Skin of body (tissue), 2 donors: ENCODE results near the gene PLCB1. TPM values are rescaled to one million over a fixed set of nuclear protein-coding genes. Genes with fewer than 3 reads are reported as not detected.

Experiments
- DNase-seq: peaks from one replicate; lab custom pipeline; 2025; lab: John Stamatoyannopoulos, UW
- total RNA-seq: library from RNA; depleted of rRNA; stranded (reverse); fragments of >200 nt; gene quantifications from one replicate; pipeline ENCODE4 v1.2.3, GENCODE V29; 2014

The PLCB1 gene
- total RNA-seq, 1 donor from 2014 or later, result 23.8 TPM

- DNase-seq, result no peak
Measured at GRCh38 chr20:8860011-8860495, 728.0 kb downstream of the PLCB1 start.

DNA sequence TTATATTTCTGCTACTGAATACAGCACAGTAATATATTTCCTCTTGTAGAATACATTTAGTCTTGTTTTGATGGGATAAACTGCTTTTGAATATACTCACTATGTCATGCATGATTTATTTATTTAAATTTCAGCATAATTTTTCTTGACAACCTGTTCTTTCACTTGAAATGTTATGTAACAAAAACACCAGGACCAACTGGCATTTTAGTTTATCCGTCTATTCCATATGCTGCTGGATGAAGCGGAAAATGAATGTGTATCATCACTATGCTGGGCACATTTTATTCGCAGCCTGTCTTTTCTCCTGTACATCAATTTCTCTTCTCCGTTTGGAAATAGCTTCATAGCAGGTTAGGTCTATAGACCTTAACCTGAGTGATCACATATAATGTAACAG, 730.0 kb downstream of the PLCB1 start:
- no peak for DNase-seq

DNA sequence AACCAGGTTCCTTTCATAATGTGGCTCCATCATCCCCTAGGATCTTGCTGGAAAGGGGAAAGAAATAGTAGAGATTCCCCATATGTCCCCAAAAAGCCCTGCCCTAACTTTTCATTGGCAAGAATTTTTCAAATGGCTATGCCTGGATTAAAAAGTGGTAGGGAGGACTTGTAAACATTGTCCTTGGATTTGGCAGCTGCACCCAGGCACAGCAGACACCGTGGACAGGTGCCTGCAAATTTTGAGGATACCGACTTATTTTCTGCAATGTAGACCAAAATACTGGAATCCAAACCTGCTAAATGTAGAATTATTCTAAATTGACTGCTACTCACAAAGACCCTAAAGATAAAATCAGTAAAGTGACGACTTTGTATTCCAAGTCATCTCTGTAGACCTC, 733.6 kb downstream of the PLCB1 start:
- no peak for DNase-seq

DNA sequence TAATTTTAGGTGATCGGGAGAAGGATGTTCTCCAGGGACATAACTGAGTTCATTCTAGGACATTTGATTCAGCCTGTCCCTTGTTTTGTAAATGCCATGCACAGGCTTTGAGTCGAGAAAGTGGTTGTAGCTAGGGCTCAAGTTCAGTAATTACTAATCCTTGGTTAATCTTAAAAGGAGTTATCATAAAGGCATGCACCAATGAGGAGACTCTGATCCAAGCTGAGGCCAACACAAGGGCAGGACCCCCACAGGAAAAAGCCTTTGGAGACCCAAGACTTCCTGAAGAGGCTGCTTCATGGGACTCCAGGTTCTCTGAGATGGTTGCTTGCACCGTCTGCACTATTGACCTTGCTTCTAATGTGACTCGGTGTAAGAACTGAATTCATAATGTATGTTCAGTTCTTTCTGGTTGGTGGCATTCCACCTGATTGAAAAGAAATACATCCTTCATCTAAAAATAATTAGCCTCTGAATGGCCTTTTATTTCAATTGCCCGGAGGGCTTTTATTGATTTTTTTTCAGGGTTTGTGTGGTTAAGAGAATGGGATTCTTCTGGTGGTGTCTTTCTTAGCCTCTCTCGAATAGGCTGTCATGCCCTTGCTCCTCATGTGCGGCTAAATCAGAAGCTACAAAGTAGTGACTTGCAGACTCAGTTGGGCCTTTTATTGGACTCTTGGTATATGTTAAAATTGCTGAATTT, 735.1 kb downstream of the PLCB1 start:
- no peak for DNase-seq

DNA sequence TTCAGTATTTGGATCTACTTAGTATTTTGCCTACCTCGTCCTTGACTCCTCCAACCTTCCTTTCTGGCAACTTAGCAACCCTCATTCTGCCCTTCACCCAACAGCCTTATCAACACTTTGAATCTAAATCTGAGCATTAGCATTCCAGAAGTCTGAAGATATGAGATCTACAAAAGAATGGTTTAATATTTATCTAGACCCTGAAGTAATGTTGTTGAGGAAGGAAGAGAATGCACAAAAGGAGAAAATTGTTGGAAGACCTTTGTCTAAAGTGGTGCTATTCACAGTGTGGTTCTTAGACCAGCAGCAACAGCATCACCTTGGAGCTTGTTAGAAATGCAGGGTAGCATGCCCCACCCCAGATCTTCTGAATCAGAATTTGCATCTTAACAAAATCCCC, 738.6 kb downstream of the PLCB1 start:
- no peak for DNase-seq

- no peak for DNase-seq
Measured at GRCh38 chr20:8874437-8874836, 742.4 kb downstream of the PLCB1 start.

DNA sequence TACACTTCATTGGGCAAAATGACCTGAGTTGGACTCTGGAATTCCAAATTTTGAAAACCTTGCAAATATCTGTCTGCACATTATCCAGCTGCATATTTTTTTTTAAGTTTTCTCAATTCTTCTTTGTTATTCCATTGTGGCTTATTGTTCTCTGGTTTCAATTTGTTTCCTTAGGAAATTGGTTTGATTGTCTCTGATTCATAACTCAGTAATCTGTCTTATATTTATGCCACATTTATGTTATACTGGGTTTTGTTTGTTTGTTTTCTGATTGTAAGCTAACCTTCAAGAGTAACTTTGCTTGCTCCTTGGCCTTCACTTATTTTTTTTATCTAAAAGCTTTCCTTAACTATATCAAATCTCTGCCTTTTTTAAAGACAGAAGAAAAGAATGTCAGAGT, 743.5 kb downstream of the PLCB1 start:
- DNase-seq, result no peak

GRCh38 chr20:8876366-8876765, 744.3 kb downstream of the PLCB1 start:
- no peak for DNase-seq

- DNase-seq, result no peak
Measured at GRCh38 chr20:8877294-8877693, 745.2 kb downstream of the PLCB1 start.

- DNase-seq, result no peak
Measured at GRCh38 chr20:8879669-8880068, 747.6 kb downstream of the PLCB1 start.

DNA sequence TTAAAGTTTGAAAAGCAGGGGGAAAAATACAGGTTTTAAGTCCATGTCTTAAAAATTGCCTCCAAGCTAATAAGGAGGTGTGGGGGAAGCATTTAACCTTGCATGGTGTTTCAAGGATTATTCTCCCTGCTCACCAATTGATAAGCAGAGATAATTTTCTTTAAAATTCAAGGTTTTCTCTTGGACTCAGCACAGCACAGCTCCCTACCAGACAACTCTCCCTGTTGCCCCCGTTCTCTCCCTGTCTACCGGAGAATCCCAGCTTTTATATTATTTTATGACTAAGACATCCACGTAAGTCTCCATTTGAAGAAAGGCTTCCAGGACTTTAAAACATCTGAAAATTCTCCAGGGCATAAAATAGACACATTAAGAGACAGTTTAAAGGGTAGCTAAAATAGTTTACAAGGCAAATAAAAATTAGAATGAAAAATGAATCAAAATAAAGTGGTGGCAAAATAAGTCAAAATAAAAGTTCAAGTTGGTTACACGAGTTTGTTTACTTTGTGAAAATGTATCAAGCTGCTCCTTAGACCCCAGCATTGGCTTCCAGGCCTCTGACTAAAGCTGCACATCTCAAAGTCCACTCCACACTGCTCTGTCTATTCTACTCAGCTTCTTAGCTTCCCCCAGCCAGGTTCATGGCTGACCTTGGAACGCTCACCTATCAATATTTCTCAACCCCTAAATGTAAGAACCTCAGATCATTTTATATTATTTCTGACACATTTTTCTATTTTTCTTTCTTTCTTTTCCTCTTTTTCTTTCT, 748.2 kb downstream of the PLCB1 start:
- no peak for DNase-seq

GRCh38 chr20:8891039-8891438, 759.0 kb downstream of the PLCB1 start:
- DNase-seq, result no peak

DNA sequence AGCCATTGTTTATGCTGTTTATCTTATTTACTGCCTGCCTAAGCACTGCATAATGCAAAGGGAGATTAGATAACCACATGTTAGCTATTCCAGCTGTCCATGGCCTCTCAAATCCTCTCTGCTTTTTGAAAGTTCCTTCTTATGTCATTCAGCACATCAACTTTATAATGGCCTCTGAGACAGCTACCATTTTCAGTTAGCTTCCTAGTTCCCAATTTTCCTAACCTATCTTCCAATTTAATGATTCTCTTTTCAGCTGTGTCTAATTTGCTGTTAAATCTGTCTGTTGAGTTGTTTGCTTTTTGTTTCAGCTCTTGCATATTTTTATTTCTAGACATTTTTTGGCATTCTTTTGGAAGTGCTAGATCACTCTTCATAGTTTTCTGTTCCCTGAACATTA, 763.4 kb downstream of the PLCB1 start:
- no peak for DNase-seq

GRCh38 chr20:8898823-8899222, 766.8 kb downstream of the PLCB1 start:
- DNase-seq, result no peak

GRCh38 chr20:8901237-8902025, 769.4 kb downstream of the PLCB1 start:
- no peak for DNase-seq

DNA sequence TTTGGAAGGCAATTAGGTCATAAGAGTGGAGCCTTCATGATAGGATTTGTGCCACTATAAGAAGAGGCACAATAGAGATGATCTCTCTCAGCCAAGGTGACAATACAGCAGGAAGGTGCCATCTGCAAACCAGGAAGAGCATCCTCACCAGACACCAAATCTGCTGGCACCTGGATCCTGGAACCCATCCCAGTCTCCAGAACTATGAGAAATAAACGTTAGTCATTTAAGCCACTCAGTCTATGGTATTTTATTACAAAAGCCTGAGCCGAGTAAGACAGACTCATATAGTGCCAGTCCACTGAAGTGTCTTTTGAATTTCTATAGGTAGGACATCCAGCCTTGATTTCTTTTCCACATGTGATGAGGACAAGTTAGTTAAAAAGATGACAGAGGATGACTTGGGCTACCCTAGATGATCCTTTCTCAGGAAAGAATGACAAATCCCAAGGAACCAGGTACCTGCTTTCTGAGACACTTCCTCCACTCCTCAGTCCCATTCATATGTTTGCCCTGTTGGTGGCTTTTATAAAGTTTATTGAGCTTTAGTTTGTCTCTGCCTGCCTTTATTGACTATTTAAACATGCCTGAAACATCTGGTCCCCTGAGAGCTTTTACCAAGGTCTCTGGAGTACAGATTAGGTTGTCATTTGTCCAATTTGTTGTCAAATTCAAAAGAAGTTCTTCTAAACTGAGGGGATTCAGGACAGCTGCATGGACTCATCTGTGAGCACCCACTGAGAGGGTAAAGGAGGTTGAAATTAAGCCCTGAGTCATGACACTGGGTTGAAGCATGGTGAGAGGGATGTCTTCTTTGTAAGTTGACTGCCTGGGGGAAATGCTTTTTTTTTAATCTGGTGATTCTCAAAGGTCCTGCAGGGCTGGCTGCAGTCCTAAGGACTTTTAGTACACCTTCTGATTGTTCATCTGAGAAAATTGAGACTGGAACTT, 771.9 kb downstream of the PLCB1 start:
- no peak for DNase-seq

GRCh38 chr20:8909596-8909995, 777.5 kb downstream of the PLCB1 start:
- DNase-seq, result no peak

DNA sequence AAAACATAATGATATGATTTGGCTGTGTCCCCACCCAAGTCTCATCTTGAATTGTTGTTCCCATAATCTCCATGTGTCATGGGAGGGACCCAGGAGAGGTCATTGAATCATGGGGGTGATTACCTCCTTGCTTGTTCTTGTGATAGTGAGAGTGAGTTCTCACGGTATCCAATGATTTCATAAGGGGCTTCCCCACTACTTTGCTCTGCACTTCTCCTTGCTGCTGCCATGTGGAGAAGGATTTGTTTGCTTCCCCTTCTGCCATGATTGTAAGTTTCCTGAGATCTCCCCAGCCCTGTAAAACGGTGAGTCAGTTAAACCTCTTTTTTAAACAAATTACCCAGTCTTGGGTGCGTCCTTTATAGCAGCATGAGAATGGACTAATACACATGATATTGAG, 780.0 kb downstream of the PLCB1 start:
- DNase-seq, result no peak

- DNase-seq, result no peak
Measured at GRCh38 chr20:8912731-8913130, 780.7 kb downstream of the PLCB1 start.

GRCh38 chr20:8913456-8913855, 781.4 kb downstream of the PLCB1 start:
- no peak for DNase-seq

- DNase-seq, result no peak
Measured at GRCh38 chr20:8914421-8914820, 782.4 kb downstream of the PLCB1 start.
